IPS-15b (cell line): ENCODE results near the gene SLC16A5.

Experiments
- H3K27me3 ChIP-seq: one replicate; pipeline ENCODE4 v1.6.1; 2013; ENCODE audit warnings: low read length; ENCODE audit not compliant: control insufficient read depth, insufficient read depth
- H3K36me3 ChIP-seq: one replicate; pipeline ENCODE4 v1.6.1; 2013; ENCODE audit warnings: low read length; ENCODE audit not compliant: control insufficient read depth, insufficient read depth
- H3K4me1 ChIP-seq: one replicate; pipeline ENCODE4 v1.6.1; 2013; ENCODE audit warnings: mild to moderate bottlenecking, low read length; ENCODE audit not compliant: control insufficient read depth, insufficient read depth
- H3K4me3 ChIP-seq: one replicate; pipeline ENCODE4 v1.5.1; 2013; ENCODE audit warnings: low read depth, low read length
- H3K9ac ChIP-seq: one replicate; pipeline ENCODE4 v1.6.1; 2013; ENCODE audit warnings: low read depth, mild to moderate bottlenecking, low read length
- H3K9me3 ChIP-seq: one replicate; pipeline ENCODE4 v1.6.1; 2013; ENCODE audit warnings: mild to moderate bottlenecking, low read length; ENCODE audit not compliant: control insufficient read depth, insufficient read depth

SLC16A5 gene

DNA sequence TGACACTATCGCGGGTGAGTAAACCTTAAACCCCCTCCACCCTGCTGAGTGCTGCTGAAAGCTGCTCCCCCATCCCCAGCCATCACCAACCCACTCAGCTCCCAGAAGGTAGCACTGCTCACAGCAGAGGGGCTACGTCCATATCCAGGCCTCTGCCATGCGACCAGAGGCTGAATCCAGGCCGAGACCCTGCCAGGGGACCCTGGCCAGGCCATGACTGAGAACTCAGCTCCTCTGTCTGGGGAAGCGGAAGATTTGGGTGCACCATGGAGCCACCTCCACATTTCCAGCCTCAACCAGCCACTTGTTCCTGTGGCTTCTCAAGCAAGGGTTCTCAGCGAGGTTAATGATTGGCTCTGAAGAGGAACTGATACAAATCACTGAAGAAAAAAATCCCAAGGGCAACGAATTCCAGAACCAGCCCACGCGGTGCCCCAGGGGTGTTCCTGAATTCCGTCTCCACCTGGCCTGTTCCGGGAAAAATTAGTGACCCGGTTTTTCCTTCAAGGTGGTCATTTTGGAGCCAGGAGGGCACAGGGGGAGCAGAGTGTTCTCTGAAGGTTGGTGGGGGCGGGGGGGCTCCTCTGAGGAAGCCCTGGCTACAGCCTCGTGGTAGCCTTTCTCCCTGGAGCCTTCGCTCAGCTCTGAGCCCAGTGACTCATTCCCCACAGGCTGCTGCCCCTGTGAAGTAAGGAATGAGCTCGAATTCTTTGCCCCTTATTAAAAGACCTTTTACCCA lies 9.3 kb upstream of the SLC16A5 start:
- Histone ChIP-seq H3K9me3 (no peaks in the 10 kb centered on the region), H3K9ac (no peak overlapping the region), H3K27me3 (no peaks in the 10 kb centered on the region), H3K4me3 (no peak overlapping the region), H3K4me1 (peaks cover 7% of the 10 kb centered on the region), H3K36me3 (no peaks in the 10 kb centered on the region)

DNA sequence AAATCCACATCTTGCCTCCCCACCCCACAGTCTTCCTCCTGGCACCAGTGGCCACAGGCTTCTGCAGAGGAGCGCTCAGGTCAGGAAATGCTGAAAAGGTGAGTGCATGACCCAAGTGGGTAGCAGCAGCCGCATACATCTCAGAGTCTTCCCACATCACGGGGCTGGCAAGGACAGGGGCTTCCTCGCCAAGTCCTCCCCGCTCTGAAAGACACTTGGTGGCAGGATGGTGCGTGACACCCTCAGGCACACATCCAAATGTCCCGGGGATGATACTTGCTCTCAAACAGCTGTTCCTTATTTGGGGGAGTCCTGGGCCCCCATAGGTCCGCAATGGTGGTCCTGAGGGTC lies 8.8 kb upstream of the SLC16A5 start:
- Histone ChIP-seq H3K36me3 (no peaks in the 10 kb centered on the region), H3K4me3 (no peak overlapping the region), H3K9ac (no peak overlapping the region), H3K27me3 (no peaks in the 10 kb centered on the region), H3K4me1 (peaks cover 7% of the 10 kb centered on the region), H3K9me3 (no peaks in the 10 kb centered on the region)

DNA sequence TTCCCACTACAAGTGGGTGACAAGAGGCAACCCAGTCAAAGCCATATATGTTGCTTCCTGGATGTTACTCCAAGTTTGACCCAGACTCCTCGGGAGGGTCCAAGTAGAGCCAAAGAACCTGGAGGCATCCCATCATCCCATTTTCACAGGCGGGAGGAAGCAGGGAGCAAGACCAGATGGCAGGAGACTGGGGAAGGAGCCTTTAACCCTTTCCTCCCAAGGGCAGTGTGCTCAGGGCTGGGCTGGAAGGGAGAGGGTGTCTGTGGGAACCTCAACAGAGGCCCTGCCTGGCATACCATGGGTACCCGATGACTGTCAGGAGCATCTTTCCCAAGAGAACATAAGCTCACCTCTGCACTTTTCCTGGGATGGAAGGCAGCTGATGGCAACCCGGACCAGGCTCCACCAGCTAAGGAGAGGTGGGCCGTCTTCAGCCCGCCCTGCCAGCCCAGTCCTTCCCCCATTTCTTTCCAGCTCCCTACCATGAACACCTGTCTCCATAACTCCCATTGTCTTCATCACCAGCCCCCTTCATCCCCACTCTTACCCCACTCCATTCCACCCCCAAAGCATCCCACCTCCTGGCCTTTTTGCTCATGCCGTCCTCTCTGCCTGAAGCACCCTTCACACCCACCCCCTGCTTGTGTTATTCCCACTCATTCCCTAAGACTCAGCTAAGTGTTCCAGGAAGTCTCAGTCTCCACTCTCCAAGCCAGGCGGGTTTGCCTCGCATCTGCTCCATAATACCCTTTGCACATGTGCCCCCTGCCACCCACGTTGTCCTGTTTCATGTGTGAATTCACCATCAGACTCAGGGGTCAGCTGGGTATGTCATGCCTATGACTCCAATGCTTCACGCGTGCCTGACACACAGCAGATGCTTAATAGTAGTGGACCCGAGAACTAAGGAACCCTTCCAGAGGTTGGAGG lies 5.9 kb upstream of the SLC16A5 start:
- Histone ChIP-seq H3K27me3 (no peaks in the 10 kb centered on the region), H3K9ac (no peak overlapping the region), H3K9me3 (no peaks in the 10 kb centered on the region), H3K4me1 (peaks cover 7% of the 10 kb centered on the region), H3K36me3 (no peaks in the 10 kb centered on the region), H3K4me3 (no peak overlapping the region)

DNA sequence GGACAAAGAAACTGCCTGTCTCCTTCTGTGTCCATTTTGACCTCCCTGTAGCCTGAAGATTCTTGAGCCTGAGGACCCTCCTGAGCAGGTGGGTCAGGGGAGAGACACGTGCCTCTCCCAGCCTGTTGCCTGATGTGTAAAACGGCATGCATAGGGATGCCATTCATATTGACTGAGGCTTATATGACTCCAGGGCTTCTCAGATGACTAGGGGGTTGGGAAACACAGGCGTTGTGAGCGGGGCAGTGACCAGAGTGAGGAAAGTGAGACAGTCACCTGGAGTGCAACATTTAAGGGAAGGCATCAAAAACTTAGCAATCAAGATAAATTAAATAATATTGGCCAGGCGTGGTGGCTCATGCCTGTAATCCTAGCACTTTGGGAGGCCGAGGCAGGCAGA lies 5.1 kb upstream of the SLC16A5 start:
- H3K9ac ChIP-seq: no peak overlapping the region
- H3K4me3 ChIP-seq: no peak overlapping the region
- H3K36me3 ChIP-seq: no peaks in the 10 kb centered on the region
- H3K9me3 ChIP-seq: no peaks in the 10 kb centered on the region
- no peaks in the 10 kb centered on the region for H3K27me3 ChIP-seq
- peaks cover 7% of the 10 kb centered on the region for H3K4me1 ChIP-seq

DNA sequence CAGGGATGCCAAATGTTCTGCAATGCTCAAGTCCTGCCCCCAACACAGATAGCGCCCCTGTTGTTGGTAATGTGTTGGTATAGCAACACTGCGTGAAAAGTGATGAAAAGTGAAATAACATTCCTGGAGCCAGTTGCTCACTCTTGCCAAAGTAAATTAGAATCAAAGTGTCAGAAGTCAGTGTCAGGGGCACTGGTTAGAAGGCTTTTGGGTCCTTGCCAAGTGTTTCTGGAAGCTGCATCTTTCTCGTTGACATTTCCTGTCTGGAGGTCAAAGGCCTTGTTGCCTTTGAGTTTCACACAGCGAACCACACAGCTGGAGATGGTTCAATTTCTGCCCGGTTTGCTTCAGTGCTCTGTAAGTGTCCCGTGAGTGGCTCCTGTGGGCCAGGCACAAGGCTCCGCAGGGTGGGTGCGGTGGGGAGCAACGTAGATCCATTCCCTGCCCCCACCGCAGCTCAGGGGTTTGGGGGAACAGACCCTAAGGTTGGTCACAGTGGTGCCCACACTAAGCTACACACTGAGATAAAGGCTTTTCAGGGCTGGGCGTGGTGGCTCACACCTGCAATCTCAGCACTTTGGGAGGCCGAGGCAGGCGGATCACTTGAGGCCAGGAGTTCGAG lies 3.6 kb upstream of the SLC16A5 start:
- Histone ChIP-seq H3K4me3 (no peak overlapping the region), H3K9ac (no peak overlapping the region), H3K9me3 (no peaks in the 10 kb centered on the region), H3K27me3 (no peaks in the 10 kb centered on the region), H3K4me1 (peaks cover 9% of the 10 kb centered on the region), H3K36me3 (no peaks in the 10 kb centered on the region)

DNA sequence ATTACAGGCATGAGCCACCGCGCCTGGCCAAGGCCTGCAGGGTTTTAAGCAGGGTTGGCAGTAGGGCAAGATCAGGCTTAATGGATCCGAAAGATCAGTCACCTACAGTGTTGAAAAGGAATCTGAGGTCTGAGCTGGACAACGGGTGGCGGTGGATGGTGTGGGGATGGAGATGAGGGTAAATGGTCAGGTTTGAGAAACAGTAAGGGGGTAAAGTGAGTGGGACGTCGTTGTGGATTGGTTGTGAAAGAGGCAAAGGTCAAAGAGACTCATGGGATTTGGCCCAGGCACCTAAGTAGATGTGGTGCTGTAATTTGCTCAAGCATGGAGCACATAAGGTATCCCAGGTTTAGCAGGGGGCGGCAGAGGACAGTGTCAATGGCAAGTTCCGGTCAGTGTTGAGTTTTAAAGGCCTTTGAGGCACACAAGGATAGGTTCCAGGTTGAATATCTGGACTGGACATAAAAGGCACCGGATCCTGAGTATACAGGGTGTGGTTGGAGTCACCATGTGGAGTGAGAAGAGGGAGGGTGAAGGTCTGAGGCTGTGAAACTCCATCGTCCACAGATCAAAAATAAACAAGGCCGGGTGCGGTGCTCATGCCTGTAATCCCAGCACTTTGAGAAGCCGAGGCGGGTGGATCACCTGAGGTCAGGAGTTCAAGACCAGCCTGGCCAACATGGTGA lies 1.1 kb upstream of the SLC16A5 start:
- Histone ChIP-seq H3K4me1 (peaks cover 17% of the 10 kb centered on the region), H3K4me3 (no peak overlapping the region), H3K27me3 (no peaks in the 10 kb centered on the region), H3K9ac (peak overlapping the region; percentile 16), H3K36me3 (no peaks in the 10 kb centered on the region), H3K9me3 (no peaks in the 10 kb centered on the region)

DNA sequence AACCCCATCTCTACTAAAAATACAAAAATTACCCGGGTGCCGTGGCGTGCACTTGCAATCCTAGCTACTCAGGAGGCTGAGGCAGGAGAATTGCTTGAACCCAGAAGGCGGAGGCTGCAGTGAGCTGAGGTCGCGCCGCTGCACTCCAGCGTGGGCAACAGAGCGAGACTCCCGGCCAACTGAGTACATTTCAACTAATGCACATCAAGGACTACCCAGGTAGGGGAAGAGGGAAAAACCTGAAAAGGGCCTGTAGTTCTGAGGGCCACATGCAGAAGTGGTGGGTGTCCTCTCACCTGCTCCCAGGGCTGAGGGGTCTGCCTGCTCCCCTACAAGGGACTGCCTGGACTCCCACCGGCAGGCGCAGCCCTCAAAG lies 584 bp upstream of the SLC16A5 start:
- H3K4me1 ChIP-seq: peaks cover 17% of the 10 kb centered on the region
- H3K9ac ChIP-seq: peak overlapping the region; percentile 88
- no peaks in the 10 kb centered on the region for H3K9me3 ChIP-seq
- peak overlapping the region; percentile 78 for H3K4me3 ChIP-seq
- H3K36me3 ChIP-seq: no peaks in the 10 kb centered on the region
- no peaks in the 10 kb centered on the region for H3K27me3 ChIP-seq

DNA sequence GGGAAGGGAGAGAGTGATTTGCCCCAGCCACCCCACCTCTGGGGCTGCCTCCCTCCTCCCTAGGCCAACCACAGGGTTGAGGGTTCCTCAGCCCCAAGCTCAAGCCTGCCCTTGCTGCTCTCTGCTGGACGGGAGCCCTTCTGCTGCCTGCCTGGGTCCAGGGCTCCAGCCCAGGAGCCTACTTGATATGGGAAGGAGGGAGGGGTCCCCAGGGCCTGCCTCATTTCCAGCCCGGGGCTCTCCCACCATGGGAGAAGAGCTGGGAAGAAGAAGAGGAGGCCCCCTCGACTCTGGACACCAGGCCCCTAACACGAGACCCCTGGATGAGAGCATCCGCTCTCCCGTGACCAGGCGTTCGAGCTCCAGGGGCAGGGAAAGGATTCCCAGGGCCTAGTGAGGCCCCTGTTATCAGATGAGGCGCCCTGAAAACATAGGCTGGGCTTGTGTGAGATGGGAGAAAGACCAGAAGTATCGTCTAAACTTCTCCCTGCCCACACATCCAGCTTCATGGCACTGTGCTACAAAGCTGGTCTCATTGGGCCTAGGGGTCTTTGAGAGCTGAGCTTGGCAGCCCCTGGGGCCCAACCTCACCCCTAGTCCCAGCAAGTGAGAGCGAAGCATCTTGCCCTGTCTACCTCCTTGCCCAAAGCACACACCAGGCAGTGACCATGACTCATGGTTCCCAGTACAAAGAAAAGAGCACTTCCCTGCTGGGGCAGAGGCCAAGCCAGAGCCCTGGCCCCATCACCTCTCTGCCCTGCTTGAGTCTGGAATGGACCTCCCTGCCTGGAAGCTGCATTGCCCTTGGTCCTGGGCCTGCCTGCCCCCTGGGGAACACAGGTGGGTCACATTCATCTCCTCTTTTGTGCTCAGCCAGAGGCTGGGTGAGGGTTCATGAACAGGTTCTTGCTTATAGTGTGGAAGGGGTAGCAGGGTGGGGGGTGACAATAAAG lies 987 bp downstream of the SLC16A5 start:
- peak overlapping the region; percentile 87 for H3K9ac ChIP-seq
- H3K4me1 ChIP-seq: peaks cover 14% of the 10 kb centered on the region
- H3K9me3 ChIP-seq: no peaks in the 10 kb centered on the region
- peak overlapping the region; percentile 78 for H3K4me3 ChIP-seq
- no peaks in the 10 kb centered on the region for H3K36me3 ChIP-seq
- H3K27me3 ChIP-seq: no peaks in the 10 kb centered on the region

DNA sequence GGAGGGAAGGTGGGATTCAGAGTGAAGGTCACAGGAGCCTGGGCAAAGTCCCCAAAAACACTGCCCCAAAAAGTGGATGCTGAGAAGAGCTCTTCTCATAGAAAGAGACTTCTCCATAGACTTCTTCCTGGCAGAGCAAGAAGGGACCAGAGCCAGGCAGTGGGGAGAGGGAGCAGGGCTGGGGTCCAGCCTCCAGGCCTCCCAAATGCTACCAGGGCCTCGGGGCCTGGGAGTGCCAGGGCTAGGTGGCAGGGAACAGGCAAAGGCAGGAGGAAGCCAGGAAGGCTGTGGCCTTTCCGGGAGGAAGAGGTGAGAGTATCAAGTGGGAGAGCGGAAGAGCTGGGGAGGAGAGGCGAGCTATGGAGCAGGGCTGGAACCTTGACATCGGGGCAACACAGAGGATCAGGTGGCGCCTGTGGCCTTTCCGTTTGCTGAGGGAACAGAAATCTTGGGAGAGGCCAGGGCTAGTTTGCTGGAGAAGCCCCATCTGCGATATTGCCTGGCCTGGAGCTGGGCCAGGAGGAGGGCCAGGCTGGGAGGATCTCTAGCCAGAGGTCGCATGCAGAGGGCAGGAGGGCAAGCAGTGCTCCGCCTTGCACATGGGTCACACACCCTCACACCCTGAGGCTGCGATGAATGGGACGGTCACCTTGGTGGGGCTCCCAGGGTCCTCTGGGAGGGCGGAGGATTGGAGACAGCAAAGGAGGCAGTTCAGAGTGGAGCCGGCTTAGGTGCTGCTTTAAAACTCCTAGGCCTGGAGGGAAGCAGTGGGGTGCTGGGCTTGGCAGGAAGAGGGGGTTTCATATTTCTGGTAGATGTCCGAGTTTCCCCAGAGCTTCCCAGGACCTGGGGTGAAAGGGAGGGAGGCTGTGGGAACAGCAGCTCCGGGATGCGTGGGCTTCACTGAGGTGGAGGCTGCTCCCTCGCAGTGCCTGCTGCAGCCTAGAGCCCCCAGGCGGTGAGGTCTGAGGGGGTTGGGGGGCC lies 3.4 kb downstream of the SLC16A5 start:
- Histone ChIP-seq H3K27me3 (no peaks in the 10 kb centered on the region), H3K9me3 (no peaks in the 10 kb centered on the region), H3K4me1 (peaks cover 14% of the 10 kb centered on the region), H3K36me3 (no peaks in the 10 kb centered on the region), H3K4me3 (no peak overlapping the region), H3K9ac (peak overlapping the region; percentile 54)

DNA sequence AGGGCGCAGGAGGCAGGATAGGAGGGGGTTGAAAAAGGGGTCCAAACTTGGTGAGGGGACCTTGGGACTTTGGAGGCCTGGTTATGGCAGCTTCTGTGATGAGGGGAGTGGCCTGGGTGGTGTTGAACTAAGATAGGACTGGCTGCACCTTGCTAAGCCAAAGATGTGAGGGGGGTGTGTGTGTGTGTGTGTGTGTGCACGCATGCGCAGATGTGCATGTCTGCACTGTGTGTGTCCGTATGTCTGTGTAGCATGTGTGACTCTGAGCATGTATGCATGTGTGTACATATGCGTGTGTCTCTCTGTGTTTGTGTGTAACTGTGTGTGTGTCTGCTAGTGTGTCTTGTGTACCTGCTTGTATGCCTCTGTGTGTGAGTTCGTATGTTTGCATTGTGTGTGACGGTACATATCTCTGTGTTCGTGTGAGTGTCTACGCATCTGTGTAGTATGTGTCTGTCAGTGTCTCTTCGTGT lies 4.1 kb downstream of the SLC16A5 start:
- no peaks in the 10 kb centered on the region for H3K9me3 ChIP-seq
- no peak overlapping the region for H3K4me3 ChIP-seq
- peaks cover 14% of the 10 kb centered on the region for H3K4me1 ChIP-seq
- H3K27me3 ChIP-seq: no peaks in the 10 kb centered on the region
- H3K9ac ChIP-seq: no peak overlapping the region
- H3K36me3 ChIP-seq: no peaks in the 10 kb centered on the region
